Cerebellar cortex (tissue), 1 donor: ENCODE data around the gene PDK4.
"Not testable (repeated sequence)": the region's sequence is repeated elsewhere in the genome, so short reads cannot be mapped to it uniquely, and the experiment has no call there.

Source experiments
- DNase-seq: peaks from one replicate; pipeline ENCODE4 v3.0.0-alpha.2; 2015; ENCODE audit warnings: low spot score

Gene PDK4

GRCh38 chr7:95569720-95570119 lies 26.6 kb downstream of the PDK4 start:
- no peak for DNase-seq

DNA sequence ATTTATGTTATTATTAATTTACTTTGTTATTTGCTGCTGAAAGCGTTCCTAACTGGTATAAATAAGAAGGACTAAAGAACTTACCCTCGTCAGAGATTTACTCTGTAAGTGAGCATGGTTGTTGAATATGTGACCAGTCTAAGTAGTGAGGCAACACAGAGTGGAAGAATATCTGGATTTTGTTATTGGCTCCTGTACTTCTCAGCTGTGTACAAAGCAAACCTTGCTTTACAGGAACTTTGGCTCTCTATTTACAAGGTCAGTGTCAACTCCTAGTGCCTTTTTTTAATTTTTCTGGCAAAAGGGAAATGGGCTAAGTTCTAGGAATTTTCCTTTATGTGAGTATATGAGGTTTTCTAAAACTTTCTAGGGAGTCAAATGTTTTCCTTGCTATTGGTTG lies 35.6 kb downstream of the PDK4 start:
- DNase-seq, result no peak

DNA sequence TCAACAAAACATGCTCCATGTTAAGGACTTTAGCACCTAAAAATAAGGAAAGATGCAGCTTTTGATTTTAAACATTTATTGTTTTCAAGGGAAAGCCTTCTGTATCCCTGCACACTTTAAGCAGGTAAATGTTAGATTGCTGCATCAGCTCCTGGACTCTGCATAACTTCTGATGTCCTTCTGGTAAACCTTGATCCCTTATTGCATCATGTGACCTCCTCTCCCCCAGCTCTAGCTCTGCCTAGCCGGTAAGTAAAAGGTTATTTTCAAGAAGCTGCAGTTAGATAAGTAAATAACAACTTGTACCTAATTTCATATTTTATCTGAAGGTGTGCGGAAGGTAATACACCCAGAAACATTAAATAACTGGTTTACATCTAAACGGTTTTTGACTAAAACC lies 37.5 kb downstream of the PDK4 start:
- no peak for DNase-seq

DNA sequence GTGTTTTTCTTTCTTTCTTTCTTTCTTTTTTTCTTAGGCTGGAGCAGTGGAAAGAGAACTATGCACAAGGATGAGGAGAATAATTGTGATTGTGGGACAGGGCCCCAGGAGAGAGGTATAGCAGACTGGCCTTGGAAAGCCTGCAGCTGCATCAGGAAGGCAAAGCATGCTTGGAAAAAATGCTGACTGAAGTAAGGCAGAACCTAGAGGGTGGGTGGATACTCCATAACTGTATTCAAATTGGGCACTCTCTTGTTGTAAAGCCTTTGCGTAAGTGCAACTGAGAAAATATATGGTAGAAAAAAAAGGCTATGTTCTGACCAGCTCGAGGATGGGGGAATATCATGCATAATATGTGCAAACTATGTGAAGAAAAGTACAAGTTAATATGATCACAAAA lies 39.5 kb downstream of the PDK4 start:
- no peak for DNase-seq

GRCh38 chr7:95553939-95554338 lies 42.4 kb downstream of the PDK4 start:
- DNase-seq, result no peak

GRCh38 chr7:95552010-95552926 lies 44.0 kb downstream of the PDK4 start:
- DNase-seq, result not testable (repeated sequence)

- no peak for DNase-seq
Observed at GRCh38 chr7:95550546-95550945, 45.8 kb downstream of the PDK4 start.

DNA sequence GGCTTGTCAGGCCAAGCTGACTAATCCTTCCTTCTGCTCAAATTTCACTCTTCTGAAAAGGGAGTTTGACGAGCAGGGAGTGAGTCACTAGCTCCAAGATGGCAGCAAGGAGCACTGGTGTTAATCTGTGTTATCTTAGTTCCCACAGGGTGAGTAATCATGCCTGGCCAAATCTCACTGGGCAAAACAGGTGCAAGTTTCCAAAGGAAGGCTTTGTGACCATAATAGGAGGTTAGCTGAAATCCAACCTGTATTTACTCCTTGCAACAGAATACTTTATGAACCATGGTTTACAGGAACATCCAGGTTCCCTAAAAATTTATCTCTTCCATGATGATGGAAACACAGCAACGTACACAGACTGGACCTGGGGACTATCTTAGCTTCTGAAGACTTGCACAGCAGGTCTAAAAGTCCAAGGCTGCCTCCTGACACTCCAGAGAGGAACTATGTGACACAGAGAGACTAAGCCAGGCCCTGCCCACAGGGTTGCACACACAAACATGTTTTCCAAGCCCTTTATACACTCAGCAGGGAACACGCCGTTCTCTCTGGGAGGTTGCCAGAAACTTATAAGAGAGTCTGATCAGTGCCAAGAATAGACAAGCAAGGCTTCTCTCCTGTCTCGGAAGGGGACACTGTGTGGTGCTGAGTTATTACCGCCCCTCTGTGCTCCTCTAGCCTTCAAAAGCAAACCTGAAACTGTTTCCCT lies 46.3 kb downstream of the PDK4 start:
- DNase-seq, result peak; percentile 25

- no peak for DNase-seq
Observed at GRCh38 chr7:95547361-95548348, 48.7 kb downstream of the PDK4 start.

GRCh38 chr7:95546647-95547046 lies 49.7 kb downstream of the PDK4 start:
- DNase-seq, result no peak

GRCh38 chr7:95545673-95546072 lies 50.6 kb downstream of the PDK4 start:
- DNase-seq, result no peak

GRCh38 chr7:95545007-95545615 lies 51.2 kb downstream of the PDK4 start:
- DNase-seq, result peak; percentile 21

GRCh38 chr7:95544171-95544570 lies 52.1 kb downstream of the PDK4 start:
- DNase-seq, result no peak

DNA sequence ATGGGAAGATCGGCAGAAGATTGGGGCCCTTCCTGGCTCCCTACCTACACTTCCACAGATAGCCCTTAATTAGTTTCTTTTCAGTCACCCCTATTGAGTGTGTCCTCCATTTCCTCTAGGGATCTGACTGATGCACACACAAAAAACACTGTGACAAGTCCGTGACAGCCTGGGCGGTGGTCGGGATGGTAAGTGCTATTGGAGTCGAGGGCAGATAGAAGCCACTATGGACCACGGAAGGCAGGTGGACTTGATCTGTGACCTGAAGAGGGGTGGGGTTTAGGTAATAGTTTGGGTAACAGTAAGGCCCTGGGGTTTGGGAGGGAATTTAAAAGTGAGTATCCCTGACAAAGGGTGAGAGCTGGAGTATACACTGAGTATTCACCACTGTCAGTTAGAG lies 53.0 kb downstream of the PDK4 start:
- no peak for DNase-seq

GRCh38 chr7:95540366-95540765 lies 56.0 kb downstream of the PDK4 start:
- no peak for DNase-seq

GRCh38 chr7:95539426-95539825 lies 56.9 kb downstream of the PDK4 start:
- DNase-seq, result no peak

- no peak for DNase-seq
Observed at GRCh38 chr7:95537468-95537867, 58.8 kb downstream of the PDK4 start.

GRCh38 chr7:95536656-95537311 lies 59.5 kb downstream of the PDK4 start:
- no peak for DNase-seq

GRCh38 chr7:95535662-95536061 lies 60.7 kb downstream of the PDK4 start:
- no peak for DNase-seq

DNA sequence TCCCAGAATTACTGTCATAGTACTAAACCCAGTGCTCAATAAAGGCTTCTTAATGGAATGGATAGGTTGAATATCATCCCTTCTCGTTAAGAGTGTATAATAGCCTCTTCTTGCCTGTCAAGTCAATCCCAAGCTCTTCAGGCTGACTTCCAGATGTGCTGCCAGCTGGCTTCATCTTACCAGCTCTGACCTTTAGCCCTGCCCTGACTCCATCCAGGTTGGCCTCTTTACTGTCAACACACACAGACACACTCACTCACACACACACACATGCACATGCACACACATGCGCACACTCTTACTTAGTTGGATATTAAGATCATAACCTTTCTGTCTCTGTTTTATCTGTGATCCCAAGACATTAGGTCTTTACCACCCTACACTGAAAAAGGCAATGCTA lies 61.5 kb downstream of the PDK4 start:
- DNase-seq, result no peak
